HG02840 (cell line): ENCODE data around the gene YAP1.

Experiments
- ATAC-seq: cut with Tn5 transposase; IDR thresholded peaks from one replicate; pipeline ENCODE4 v1.9.1; 2021; ENCODE audit warnings: mild to moderate bottlenecking, moderate library complexity, moderate number of reproducible peaks; ENCODE audit not compliant: unreplicated experiment, low FRiP score

Gene YAP1

DNA sequence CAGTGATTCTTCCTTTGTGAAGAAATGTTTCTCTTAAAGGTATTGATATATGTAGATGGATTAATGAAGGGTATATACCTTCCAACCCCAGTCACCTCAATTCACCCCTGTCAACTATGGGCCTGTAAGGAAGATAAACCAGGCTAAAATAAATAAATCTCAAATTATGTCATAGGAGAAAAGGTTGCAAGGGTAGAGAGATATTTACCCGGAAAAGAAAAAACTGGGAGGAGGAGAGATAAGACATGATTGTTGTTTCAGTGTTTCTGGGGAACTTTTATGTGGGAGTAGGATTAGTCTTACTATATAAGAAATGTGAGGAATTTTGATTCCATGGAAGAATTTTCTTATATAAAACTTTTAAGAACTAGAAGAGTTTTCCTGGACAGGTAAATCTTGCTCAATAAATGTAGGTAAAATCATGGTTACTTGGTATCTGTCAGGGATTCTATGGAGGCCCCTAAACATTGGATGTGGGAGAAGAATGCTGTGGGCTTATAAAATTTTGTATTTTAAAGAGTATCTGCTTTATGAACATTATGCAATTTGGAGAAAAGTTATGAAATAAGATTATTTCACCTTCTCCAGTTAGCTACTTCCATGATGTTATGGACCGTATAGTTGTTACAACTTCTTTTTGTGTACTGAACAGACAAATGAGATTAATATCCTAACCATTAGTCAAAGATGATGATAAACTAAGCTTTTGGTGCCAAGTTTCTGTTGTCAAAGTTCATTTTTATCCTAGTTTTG is 6.4 kb downstream of the YAP1 start:
- ATAC-seq = no peak

DNA sequence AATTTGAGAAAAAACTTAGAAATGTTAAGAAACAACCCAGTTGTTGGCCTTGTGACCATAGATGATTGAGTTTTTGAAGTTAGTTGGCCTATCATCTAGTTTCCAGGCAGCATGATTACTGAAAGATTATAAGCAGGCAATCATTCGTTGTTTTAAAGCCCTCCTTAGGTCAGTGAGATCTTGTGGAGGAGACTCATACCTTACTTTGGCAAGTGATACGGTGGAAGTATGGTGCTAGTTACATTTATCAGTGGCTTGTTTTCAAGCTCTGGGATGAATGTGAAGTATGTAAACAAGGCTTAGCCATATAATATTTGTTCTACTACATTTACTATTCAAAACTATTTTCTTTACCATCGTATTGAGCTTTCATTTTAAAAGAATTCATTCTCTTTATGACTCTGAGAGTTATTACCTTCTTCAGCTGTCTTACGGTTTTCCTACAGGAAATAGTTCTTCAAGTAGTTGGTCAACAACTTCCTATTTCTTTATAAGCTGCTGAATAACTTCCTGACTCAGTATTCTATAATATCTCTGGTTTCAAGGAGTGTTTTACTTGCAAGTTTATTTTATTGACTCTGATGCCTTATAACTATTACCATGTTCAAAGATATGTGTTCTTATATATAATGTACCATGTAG is 7.3 kb downstream of the YAP1 start:
- no peak for ATAC-seq

- no peak for ATAC-seq
These were observed 8.7 kb downstream of the YAP1 start for GRCh38 chr11:102118937-102119336.

- ATAC-seq = no peak
These were observed 9.8 kb downstream of the YAP1 start for GRCh38 chr11:102119997-102120396.

DNA sequence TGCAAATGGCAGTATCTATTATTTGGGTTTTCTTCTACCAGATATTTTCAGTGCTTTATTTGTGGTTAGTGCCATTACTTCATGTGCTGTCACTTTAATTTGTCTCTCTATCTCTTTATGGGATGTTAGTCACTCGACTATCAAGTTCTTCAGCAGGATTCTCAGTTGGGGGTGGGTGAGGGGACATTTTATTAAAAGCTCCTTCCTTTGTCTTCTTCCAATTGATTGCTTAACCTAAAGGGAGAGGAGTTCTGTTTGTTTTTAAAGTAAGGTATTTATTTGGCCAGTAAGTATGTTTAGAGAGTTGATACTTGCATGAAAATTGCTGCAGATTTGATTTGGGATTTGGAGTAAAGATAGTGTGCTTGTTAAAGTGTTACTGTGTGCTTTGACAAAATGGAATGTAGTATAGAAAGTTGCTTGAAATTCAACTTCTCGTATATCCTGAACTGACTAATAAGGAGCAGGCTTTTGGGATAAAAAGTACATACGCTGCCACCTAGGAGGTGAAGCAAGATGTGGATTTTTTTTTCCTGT is 10.3 kb downstream of the YAP1 start:
- no peak for ATAC-seq

DNA sequence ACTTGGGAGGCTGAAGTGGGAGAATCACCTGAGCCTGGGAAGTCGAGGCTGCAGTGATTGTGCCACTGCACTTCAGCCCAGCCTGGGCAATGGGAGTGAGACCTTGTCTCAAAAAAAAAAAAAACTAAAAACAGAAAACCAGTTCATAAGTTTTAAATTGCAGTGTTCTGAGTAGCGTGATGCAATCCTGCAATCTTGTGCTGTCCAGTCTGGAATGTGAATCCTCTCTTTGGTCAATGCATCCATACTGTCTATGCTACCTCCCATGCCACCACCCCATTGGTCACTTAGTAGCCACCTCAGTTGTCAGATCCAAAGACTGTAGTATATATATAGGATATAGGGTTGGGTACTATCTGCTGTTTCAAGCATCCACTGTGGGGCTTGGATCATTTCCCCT is 11.1 kb downstream of the YAP1 start:
- no peak for ATAC-seq

GRCh38 chr11:102134597-102134996 is 24.4 kb downstream of the YAP1 start:
- ATAC-seq = no peak

- no peak for ATAC-seq
These were observed 25.0 kb downstream of the YAP1 start for GRCh38 chr11:102135256-102135655.

DNA sequence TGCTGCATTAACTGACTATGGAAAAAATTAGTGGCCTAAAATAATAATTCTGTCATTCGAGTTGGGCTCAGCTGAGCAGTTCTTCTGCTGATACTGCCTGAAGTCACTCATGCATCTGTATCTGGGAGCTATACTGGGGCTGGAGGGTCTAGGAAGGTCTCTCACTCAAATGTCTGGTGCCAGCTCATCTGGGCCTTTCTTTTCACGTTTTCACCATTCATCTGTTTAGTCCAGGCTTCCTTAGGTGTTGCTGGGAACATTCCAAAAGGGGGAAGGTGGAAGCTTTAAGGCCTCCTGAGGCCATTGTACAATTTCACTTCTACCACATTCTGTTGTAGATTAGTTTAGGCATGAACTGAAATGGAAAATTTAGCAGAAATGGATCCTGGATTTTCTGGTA is 28.0 kb downstream of the YAP1 start:
- no peak for ATAC-seq

GRCh38 chr11:102138670-102139069 is 28.4 kb downstream of the YAP1 start:
- no peak for ATAC-seq

DNA sequence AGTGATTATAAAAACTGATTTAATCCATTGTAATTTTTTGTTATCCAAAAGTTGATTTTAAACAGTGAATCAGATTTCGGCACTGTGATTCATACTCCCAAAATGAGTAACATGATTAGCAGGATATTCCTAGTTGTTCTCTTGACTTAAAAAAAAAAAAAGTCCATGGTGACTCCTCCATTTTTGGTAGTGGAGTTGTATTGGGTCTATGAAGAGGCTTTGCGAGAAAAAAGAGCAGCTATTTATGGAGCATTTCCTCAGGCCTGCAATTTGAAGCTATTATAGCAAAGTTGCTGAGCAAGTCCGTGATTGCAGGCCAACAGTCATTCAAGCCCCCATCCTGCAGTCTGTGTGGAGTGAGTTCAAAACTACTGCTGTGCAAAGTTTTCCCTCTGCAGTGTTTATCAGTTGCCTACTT is 28.8 kb downstream of the YAP1 start:
- no peak for ATAC-seq

- no peak for ATAC-seq
These were observed 32.1 kb downstream of the YAP1 start for GRCh38 chr11:102142333-102142732.

GRCh38 chr11:102143867-102144266 is 33.6 kb downstream of the YAP1 start:
- no peak for ATAC-seq

GRCh38 chr11:102144357-102145355 is 34.4 kb downstream of the YAP1 start:
- no peak for ATAC-seq

- no peak for ATAC-seq
These were observed 36.8 kb downstream of the YAP1 start for GRCh38 chr11:102147015-102147414.

DNA sequence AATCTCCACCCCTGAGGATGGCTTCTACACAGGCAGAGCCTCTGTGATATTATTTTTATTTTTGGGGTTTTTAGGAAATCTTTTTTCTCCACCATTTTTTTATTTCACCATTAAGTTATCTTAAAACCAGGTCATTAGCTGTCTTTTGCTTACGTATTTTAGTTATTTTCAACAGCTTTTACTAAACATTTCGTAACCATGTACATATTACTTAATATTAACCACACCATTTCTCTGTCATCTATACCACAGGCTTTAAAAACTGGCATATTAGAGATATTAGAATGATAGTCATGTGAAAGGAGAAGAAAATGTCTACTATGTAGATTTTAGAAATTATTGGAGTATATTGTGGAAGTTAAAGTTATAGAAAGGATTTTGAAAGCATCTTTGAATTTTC is 37.4 kb downstream of the YAP1 start:
- no peak for ATAC-seq

- ATAC-seq = no peak
These were observed 37.8 kb downstream of the YAP1 start for GRCh38 chr11:102148059-102148458.

GRCh38 chr11:102151784-102152525 is 41.7 kb downstream of the YAP1 start:
- no peak for ATAC-seq

- ATAC-seq = no peak
These were observed 42.8 kb downstream of the YAP1 start for GRCh38 chr11:102153082-102153481.

DNA sequence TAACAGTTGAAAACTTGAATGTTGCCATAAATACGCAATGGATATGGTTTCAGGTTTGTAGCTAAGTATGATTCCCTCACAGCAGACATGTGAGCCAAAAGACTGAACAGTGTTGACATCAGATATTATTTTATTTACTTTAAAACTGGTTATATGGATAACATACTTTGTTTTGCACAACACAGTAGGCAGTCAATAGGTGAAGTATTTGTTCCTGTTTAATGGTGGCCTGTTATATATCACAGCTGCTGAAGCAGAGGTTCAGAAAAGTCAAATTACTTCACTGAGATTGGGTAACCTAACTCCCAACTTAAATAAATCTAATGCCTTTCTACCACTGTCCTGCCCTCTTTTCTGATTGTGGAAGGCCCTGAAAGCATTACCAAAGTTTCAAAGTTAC is 44.6 kb downstream of the YAP1 start:
- ATAC-seq = no peak
